ENCODE measurements around the gene UHRF1. TPM values are rescaled to one million over a fixed set of nuclear protein-coding genes. Genes with fewer than 3 reads are reported as not detected.
A peak's percentile ranks its signal among the peaks of the same experiment; 100 is the strongest.

UHRF1 gene
- total and polyA plus RNA-seq, 4 donors = 3.2 to 7.5 (median 4.5) TPM

GRCh38 chr19:4870025-4870700, 39.1 kb upstream of the UHRF1 start:
- Histone ChIP-seq H3K27ac (ENCODE audit: low read depth in 1 of 2, low read length in 1 of 2) (no peak overlapping the region), H3K27me3 (ENCODE audit: control insufficient read depth in 3 of 3, insufficient read depth in 3 of 3, low read length in 2 of 3) (no peaks in the 10 kb centered on the region), H3K9ac (ENCODE audit: insufficient read depth in 1 of 2, low read length in 2 of 2) (no peak overlapping the region), H3K4me3 (no peak overlapping the region), H3K4me1 (ENCODE audit: control insufficient read depth in 5 of 5, insufficient read depth in 5 of 5, low read length in 5 of 5) (peaks cover 0 to 7% (median 0%) of the 10 kb centered on the region in 5 donors), H3K9me3 (ENCODE audit: control insufficient read depth in 4 of 4, insufficient read depth in 3 of 4, low read length in 3 of 4) (no peaks in the 10 kb centered on the region), H3K36me3 (ENCODE audit: control insufficient read depth in 4 of 4, insufficient read depth in 4 of 4, low read length in 4 of 4) (no peaks in the 10 kb centered on the region)
- ATAC-seq (ENCODE audit: insufficient read depth, low FRiP score) (peak; percentile 31), DNase-seq (no peak)
- TF ChIP-seq, protein P1, sequence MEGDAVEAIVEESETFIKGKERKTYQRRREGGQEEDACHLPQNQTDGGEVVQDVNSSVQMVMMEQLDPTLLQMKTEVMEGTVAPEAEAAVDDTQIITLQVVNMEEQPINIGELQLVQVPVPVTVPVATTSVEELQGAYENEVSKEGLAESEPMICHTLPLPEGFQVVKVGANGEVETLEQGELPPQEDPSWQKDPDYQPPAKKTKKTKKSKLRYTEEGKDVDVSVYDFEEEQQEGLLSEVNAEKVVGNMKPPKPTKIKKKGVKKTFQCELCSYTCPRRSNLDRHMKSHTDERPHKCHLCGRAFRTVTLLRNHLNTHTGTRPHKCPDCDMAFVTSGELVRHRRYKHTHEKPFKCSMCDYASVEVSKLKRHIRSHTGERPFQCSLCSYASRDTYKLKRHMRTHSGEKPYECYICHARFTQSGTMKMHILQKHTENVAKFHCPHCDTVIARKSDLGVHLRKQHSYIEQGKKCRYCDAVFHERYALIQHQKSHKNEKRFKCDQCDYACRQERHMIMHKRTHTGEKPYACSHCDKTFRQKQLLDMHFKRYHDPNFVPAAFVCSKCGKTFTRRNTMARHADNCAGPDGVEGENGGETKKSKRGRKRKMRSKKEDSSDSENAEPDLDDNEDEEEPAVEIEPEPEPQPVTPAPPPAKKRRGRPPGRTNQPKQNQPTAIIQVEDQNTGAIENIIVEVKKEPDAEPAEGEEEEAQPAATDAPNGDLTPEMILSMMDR (IDR thresholded peaks at IDR 0.05; ENCODE audit: control extremely low read depth, extremely low read depth) = no peak
- 66 to 69% methylated on average over 10 of the region's 10 CpGs for WGBS, 2 donors

DNA sequence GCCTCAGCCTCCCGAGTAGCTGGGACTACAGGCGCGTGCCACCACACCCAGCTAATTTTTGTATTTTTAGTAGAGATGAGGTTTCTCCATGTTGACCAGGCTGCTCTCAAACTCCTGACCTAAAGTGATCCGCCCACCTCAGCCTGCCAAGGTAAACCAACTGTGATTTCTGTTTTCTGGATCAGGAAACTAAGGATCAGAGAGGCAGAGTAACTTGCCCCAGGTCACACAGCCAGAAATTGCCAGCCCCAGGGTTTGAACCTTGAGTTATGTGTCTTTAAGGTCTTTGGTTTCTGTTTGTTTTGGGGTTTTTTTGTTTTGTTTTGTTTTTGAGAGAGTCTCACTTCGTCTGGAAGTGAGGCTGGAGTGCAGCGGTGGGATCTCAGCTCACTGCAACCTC, 37.6 kb upstream of the UHRF1 start:
- ATAC-seq (ENCODE audit: insufficient read depth, low FRiP score) = no peak
- H3K27ac ChIP-seq (ENCODE audit: low read depth in 1 of 2, low read length in 1 of 2) = no peak overlapping the region

GRCh38 chr19:4873930-4874329, 35.4 kb upstream of the UHRF1 start:
- H3K27me3 ChIP-seq (ENCODE audit: control insufficient read depth in 3 of 3, insufficient read depth in 3 of 3, low read length in 2 of 3) = no peaks in the 10 kb centered on the region
- WGBS, 2 donors = 87 to 94% methylated on average over 3 of the region's 3 CpGs

More for the DNA sequence above, 37.6 kb upstream of the UHRF1 start:
- no peaks in the 10 kb centered on the region for H3K36me3 ChIP-seq (ENCODE audit: control insufficient read depth in 4 of 4, insufficient read depth in 4 of 4, low read length in 4 of 4)
- H3K4me1 ChIP-seq (ENCODE audit: control insufficient read depth in 5 of 5, insufficient read depth in 5 of 5, low read length in 5 of 5) = peaks cover 0 to 1% (median 0%) of the 10 kb centered on the region in 5 donors
- no peak for DNase-seq
- no peaks in the 10 kb centered on the region for H3K9me3 ChIP-seq (ENCODE audit: control insufficient read depth in 4 of 4, insufficient read depth in 3 of 4, low read length in 3 of 4)
- WGBS, 2 donors = 57 to 89% methylated on average over 6 of the region's 6 CpGs
- H3K27me3 ChIP-seq (ENCODE audit: control insufficient read depth in 3 of 3, insufficient read depth in 3 of 3, low read length in 2 of 3) = no peaks in the 10 kb centered on the region
- H3K4me3 ChIP-seq = no peak overlapping the region
- no peak overlapping the region for H3K9ac ChIP-seq (ENCODE audit: insufficient read depth in 1 of 2, low read length in 2 of 2)
- TF ChIP-seq, protein P1 (IDR thresholded peaks at IDR 0.05; ENCODE audit: control extremely low read depth, extremely low read depth) = no peak

More at GRCh38 chr19:4873930-4874329, 35.4 kb upstream of the UHRF1 start:
- Histone ChIP-seq H3K4me3 (no peak overlapping the region), H3K9me3 (ENCODE audit: control insufficient read depth in 4 of 4, insufficient read depth in 3 of 4, low read length in 3 of 4) (no peaks in the 10 kb centered on the region), H3K27ac (ENCODE audit: low read depth in 1 of 2, low read length in 1 of 2) (no peak overlapping the region), H3K4me1 (ENCODE audit: control insufficient read depth in 5 of 5, insufficient read depth in 5 of 5, low read length in 5 of 5) (peaks cover 0 to 8% (median 3%) of the 10 kb centered on the region in 5 donors), H3K9ac (ENCODE audit: insufficient read depth in 1 of 2, low read length in 2 of 2) (no peak overlapping the region), H3K36me3 (ENCODE audit: control insufficient read depth in 4 of 4, insufficient read depth in 4 of 4, low read length in 4 of 4) (no peaks in the 10 kb centered on the region)
- DNase-seq = no peak
- ATAC-seq (ENCODE audit: insufficient read depth, low FRiP score) = no peak
- TF ChIP-seq, protein P1 (IDR thresholded peaks at IDR 0.05; ENCODE audit: control extremely low read depth, extremely low read depth) = no peak
